Gastroesophageal sphincter (tissue), 3 donors: Measurements from ENCODE around the gene CMTM7.

Experiments
- POLR2A ChIP-seq, 2 donors: fragments of 450-650 bp; IDR thresholded peaks; one replicate each; pipeline ENCODE4 v1.6.1; 2017; ENCODE audit warnings: antibody characterized with exemption in 2 of 2, mild to moderate bottlenecking in 2 of 2, moderate library complexity in 1 of 2
- POLR2AphosphoS5 ChIP-seq: sonication (generic); formaldehyde crosslinking; IDR thresholded peaks from one replicate; pipeline ENCODE4 v1.6.1; 2017; ENCODE audit warnings: antibody characterized with exemption
- TF ChIP-seq, protein P1 (sequence below), 4 experiments: fragments of 200-600 bp in 2 of 4; fragments of 450-650 bp in 2 of 4; sonication (generic) in 1 of 4; IDR thresholded peaks; one replicate each; pipeline ENCODE4 v1.5.1; 2017 to 2019; ENCODE audit warnings: antibody characterized with exemption in 4 of 4, mild to moderate bottlenecking in 2 of 4, moderate library complexity in 2 of 4

DNA sequence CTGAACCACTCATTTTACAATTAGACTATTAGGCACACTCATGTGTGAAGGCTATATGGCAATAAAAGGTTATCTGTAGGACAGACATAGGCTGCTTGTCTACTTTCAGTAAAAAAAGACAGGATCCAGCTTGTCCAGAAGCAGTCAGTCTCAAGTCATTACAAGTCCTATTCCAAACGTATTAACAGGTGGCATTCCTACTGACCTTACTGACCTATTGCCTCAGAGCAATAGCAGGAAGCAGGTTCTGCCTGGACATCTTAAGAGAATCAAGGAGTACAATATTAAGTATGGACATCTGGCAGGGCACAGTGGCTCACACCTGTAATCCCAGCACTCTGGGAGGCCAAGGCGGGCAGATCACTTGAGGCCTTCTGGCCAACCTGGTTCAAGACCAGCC, 104.0 kb downstream of the CMTM7 start:
- TF ChIP-seq, protein P1, sequence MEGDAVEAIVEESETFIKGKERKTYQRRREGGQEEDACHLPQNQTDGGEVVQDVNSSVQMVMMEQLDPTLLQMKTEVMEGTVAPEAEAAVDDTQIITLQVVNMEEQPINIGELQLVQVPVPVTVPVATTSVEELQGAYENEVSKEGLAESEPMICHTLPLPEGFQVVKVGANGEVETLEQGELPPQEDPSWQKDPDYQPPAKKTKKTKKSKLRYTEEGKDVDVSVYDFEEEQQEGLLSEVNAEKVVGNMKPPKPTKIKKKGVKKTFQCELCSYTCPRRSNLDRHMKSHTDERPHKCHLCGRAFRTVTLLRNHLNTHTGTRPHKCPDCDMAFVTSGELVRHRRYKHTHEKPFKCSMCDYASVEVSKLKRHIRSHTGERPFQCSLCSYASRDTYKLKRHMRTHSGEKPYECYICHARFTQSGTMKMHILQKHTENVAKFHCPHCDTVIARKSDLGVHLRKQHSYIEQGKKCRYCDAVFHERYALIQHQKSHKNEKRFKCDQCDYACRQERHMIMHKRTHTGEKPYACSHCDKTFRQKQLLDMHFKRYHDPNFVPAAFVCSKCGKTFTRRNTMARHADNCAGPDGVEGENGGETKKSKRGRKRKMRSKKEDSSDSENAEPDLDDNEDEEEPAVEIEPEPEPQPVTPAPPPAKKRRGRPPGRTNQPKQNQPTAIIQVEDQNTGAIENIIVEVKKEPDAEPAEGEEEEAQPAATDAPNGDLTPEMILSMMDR (IDR thresholded peaks at IDR 0.05), result no peak
- TF ChIP-seq POLR2AphosphoS5, result no peak
- TF ChIP-seq POLR2A (IDR thresholded peaks at IDR 0.05), result no peak
